ENCODE data around the gene PEX7. TPM values are rescaled to one million over a fixed set of nuclear protein-coding genes. Genes with fewer than 3 reads are reported as not detected.
"Not testable (repeated sequence)": the region's sequence is repeated elsewhere in the genome, so short reads cannot be mapped to it uniquely, and the experiment has no call there.

The PEX7 gene
- total RNA-seq, 1 experiment from 2014 or later, result 6.4 TPM

DNA sequence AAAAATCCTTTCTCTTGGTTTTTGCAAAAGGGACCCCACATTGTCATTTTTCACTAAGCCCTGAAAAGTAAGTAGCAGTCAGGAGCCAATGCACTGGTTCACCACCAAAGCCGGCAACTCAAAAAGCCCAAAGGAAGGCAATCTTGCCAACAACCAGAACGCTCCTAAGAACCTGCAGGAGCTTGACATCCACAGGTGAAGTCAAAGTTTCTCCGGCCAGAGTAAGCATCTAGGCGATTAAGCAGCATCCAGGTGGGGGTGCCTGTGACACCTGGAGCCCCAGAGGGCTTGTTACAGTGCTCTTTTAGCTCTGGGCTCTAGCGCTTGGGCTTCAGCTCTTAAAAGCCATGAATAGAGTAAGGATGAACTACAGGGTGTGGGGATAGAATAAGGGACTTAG is 135.8 kb downstream of the PEX7 start:
- Histone ChIP-seq H3K9me3 (no peaks in the 10 kb centered on the region), H3K4me1 (peaks cover 32% of the 10 kb centered on the region), H3K36me3 (ENCODE audit: control insufficient read depth, insufficient read depth, low read length) (no peaks in the 10 kb centered on the region), H3K27me3 (replicated peaks; ENCODE audit: control insufficient read depth, insufficient read depth, low read length) (no peaks in the 10 kb centered on the region), H3K4me3 (ENCODE audit: low read depth, low read length) (no peak overlapping the region)
- CTCF ChIA-PET, result no interaction called here
- H3K27me3 Mint-ChIP-seq (ENCODE audit: insufficient read depth, unreplicated experiment), result no peaks in the 10 kb centered on the region
- H3K27ac Mint-ChIP-seq (ENCODE audit: unreplicated experiment), result no peak overlapping the region
- no peaks in the 10 kb centered on the region for H3K9me3 Mint-ChIP-seq (ENCODE audit: unreplicated experiment)
- no TSS peak for BruUV-seq (replicated peaks)
- H3K4me1 Mint-ChIP-seq (ENCODE audit: low read depth, unreplicated experiment), result peaks cover 21% of the 10 kb centered on the region
- no peak for DNase-seq
- intact Hi-C loops (cut with micrococcal nuclease; ENCODE audit: unreplicated experiment), result no loop called here
- POLR2A ChIA-PET, result no interaction called here
- H3K36me3 Mint-ChIP-seq (ENCODE audit: insufficient read depth, unreplicated experiment), result peaks cover 11% of the 10 kb centered on the region
- H3K4me3 Mint-ChIP-seq (ENCODE audit: unreplicated experiment), result no peak overlapping the region
- TF ChIP-seq, protein P1, sequence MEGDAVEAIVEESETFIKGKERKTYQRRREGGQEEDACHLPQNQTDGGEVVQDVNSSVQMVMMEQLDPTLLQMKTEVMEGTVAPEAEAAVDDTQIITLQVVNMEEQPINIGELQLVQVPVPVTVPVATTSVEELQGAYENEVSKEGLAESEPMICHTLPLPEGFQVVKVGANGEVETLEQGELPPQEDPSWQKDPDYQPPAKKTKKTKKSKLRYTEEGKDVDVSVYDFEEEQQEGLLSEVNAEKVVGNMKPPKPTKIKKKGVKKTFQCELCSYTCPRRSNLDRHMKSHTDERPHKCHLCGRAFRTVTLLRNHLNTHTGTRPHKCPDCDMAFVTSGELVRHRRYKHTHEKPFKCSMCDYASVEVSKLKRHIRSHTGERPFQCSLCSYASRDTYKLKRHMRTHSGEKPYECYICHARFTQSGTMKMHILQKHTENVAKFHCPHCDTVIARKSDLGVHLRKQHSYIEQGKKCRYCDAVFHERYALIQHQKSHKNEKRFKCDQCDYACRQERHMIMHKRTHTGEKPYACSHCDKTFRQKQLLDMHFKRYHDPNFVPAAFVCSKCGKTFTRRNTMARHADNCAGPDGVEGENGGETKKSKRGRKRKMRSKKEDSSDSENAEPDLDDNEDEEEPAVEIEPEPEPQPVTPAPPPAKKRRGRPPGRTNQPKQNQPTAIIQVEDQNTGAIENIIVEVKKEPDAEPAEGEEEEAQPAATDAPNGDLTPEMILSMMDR (IDR thresholded peaks at IDR 0.05; ENCODE audit: insufficient read depth in 1 of 2, low read depth in 1 of 2, low read length in 1 of 2, severe bottlenecking in 1 of 2, unreplicated experiment in 1 of 2), result no peak

DNA sequence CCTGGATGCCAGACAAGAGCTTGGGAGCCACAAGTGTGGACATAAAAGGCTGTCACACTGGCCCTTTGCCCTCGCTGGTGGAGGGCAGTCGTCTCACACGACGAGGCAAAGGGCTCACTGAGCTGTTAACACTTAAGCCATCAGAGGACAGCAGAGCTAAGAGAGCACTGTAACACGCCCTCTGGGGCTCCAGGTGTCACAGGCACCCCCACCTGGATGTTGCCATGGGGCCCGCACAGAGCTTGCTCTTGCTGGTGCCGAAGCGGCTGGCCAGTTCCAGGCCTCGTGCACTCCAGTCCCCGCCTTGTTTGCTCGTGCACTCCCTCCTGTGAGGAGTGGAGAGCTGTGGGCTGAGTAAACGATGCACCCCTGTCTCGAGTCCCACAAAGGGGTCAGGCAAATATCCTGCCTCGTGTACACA is 137.1 kb downstream of the PEX7 start:
- TF ChIP-seq, protein P1 (IDR thresholded peaks at IDR 0.05; ENCODE audit: insufficient read depth in 1 of 2, low read depth in 1 of 2, low read length in 1 of 2, severe bottlenecking in 1 of 2, unreplicated experiment in 1 of 2), result no peak
- peak; percentile 89 to 93 for DNase-seq
- peaks cover 21% of the 10 kb centered on the region for H3K4me1 Mint-ChIP-seq (ENCODE audit: low read depth, unreplicated experiment)
- no peaks in the 10 kb centered on the region for H3K9me3 ChIP-seq
- H3K27ac Mint-ChIP-seq (ENCODE audit: unreplicated experiment), result peak overlapping the region; percentile 92
- no TSS peak for BruUV-seq (replicated peaks)
- H3K4me3 ChIP-seq (ENCODE audit: low read depth, low read length), result peak overlapping the region; percentile 4
- no peaks in the 10 kb centered on the region for H3K36me3 ChIP-seq (ENCODE audit: control insufficient read depth, insufficient read depth, low read length)
- no peaks in the 10 kb centered on the region for H3K27me3 Mint-ChIP-seq (ENCODE audit: insufficient read depth, unreplicated experiment)
- POLR2A ChIA-PET, result interaction anchor here (0.9 kb wide), 1 partner anchor 71 kb away, joined by 4 read pairs; no protein-coding TSS in a partner anchor
- peaks cover 11% of the 10 kb centered on the region for H3K36me3 Mint-ChIP-seq (ENCODE audit: insufficient read depth, unreplicated experiment)
- H3K9me3 Mint-ChIP-seq (ENCODE audit: unreplicated experiment), result no peaks in the 10 kb centered on the region
- peak overlapping the region; percentile 67 for H3K4me3 Mint-ChIP-seq (ENCODE audit: unreplicated experiment)
- H3K27me3 ChIP-seq (replicated peaks; ENCODE audit: control insufficient read depth, insufficient read depth, low read length), result no peaks in the 10 kb centered on the region
- peaks cover 38% of the 10 kb centered on the region for H3K4me1 ChIP-seq
- CTCF ChIA-PET, result interaction anchor here (0.6 to 1.6 kb wide), 6 partner anchors 9 to 167 kb away, joined by 3 to 7 read pairs (median 4); partner anchors contain the start of genes MAP3K5 and SLC35D3
- intact Hi-C loops (cut with micrococcal nuclease; ENCODE audit: unreplicated experiment), result no loop called here

DNA sequence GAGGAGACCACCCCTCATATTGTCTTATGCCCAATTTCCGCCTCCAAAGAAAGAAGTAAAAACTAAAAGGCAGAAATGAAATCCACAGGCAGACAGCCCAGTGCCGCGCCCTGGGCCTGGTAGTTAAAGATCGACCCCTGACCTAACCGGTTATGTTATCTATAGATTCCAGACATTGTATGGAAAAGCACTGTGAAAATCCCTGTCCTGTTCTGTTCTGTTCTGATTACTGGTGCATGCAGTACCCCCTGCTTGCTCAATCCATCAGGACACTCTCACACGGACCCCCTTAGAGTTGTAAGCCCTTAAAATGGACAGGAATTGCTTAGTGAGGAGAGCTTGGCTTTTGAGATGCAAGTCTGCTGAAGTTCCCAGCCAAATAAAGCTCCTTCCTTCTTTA is 137.5 kb downstream of the PEX7 start:
- intact Hi-C loops (cut with micrococcal nuclease; ENCODE audit: unreplicated experiment), result loop anchor here (1.0 to 10.0 kb wide), 3 partner anchors 8 to 685 kb away; no protein-coding TSS in a partner anchor
- Mint-ChIP-seq H3K4me3 (ENCODE audit: unreplicated experiment) (peak overlapping the region; percentile 67), H3K27ac (ENCODE audit: unreplicated experiment) (peak overlapping the region; percentile 92), H3K4me1 (ENCODE audit: low read depth, unreplicated experiment) (peaks cover 21% of the 10 kb centered on the region), H3K36me3 (ENCODE audit: insufficient read depth, unreplicated experiment) (peaks cover 11% of the 10 kb centered on the region)
- ChIA-PET POLR2A (interaction anchor here (0.9 kb wide), 1 partner anchor 72 kb away, joined by 4 read pairs; no protein-coding TSS in a partner anchor), CTCF (interaction anchor here (1.1 to 1.6 kb wide), 5 partner anchors 8 to 168 kb away, joined by 3 to 7 read pairs (median 5); partner anchors contain the start of genes MAP3K5 and SLC35D3)
- BruUV-seq (replicated peaks); H3K36me3 ChIP-seq (ENCODE audit: control insufficient read depth, insufficient read depth, low read length); H3K4me3 ChIP-seq (ENCODE audit: low read depth, low read length); H3K9me3 ChIP-seq; H3K27me3 Mint-ChIP-seq (ENCODE audit: insufficient read depth, unreplicated experiment); H3K9me3 Mint-ChIP-seq (ENCODE audit: unreplicated experiment); DNase-seq; H3K27me3 ChIP-seq (replicated peaks; ENCODE audit: control insufficient read depth, insufficient read depth, low read length): not testable (repeated sequence)
- peaks cover 43% of the 10 kb centered on the region for H3K4me1 ChIP-seq
